ENCODE measurements around the gene SRSF5.

DNA sequence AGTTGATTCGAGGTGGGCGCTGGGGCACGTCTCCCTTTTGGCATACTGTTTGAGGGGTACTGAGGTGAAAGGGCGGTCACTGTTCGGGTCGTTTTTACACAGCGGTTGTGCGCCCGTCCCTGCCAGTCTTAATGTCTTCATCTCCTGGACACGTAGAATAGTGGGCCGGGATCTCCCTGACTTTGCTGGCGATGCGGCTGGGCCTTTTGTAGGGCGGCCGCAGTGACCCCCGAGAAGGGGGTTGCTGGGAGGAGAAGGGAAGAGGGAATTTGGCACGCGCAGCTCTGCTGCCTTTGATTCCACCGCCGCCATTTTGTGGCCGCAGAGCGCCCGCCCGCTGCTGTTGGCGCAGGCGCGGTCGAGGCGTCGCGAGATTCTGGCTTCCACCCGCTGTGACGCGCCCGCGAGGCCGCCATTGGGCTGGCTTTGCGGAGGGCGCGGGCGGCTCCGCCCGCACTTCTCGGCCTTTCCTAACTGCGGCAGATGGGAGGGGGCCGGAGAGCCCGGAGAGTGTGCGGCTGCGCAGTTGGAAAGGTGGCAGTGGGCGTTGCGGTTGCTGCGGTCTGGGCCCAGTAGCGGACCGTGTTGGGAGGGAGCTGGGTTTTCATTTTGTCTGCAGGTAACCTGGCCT lies 542 bp downstream of the SRSF5 start:
- TF ChIP-seq, protein P1, sequence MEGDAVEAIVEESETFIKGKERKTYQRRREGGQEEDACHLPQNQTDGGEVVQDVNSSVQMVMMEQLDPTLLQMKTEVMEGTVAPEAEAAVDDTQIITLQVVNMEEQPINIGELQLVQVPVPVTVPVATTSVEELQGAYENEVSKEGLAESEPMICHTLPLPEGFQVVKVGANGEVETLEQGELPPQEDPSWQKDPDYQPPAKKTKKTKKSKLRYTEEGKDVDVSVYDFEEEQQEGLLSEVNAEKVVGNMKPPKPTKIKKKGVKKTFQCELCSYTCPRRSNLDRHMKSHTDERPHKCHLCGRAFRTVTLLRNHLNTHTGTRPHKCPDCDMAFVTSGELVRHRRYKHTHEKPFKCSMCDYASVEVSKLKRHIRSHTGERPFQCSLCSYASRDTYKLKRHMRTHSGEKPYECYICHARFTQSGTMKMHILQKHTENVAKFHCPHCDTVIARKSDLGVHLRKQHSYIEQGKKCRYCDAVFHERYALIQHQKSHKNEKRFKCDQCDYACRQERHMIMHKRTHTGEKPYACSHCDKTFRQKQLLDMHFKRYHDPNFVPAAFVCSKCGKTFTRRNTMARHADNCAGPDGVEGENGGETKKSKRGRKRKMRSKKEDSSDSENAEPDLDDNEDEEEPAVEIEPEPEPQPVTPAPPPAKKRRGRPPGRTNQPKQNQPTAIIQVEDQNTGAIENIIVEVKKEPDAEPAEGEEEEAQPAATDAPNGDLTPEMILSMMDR (IDR thresholded peaks at IDR 0.05) = no peak
- no peak for TF ChIP-seq EZH2 (IDR thresholded peaks at IDR 0.05; ENCODE audit: borderline replicate concordance, insufficient read depth, low read depth, low read length, poor library complexity, severe bottlenecking)
